ENCODE data around the gene MESD. TPM values are rescaled to one million over a fixed set of nuclear protein-coding genes. Genes with fewer than 3 reads are reported as not detected.

MESD gene
- total RNA-seq, 1 experiment from 2014 or later, result 21.2 TPM

DNA sequence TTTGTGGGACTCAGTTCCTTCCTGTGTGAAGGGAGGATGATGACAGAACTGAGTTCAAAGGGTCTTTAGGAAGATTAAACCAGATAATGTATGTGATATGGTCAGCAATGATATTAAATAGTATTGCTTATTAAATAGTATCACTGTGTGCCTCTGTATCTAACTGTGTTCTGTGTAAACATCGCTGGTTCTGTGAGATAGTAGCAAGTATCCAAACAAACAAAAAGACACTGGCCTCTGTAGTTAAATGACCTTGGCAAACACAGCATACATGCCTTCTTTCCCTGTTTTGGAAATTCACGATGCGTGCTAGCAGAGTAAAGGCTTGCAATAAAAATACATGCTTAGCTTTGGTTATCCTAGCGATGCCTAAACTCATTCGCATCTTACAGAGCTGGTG is 76.1 kb downstream of the MESD start:
- DNase-seq (no peak), ATAC-seq (no peak)
- H3F3A ChIP-seq (ENCODE audit: low read length, unreplicated experiment), result no peaks in the 10 kb centered on the region
- intact Hi-C loops (cut with micrococcal nuclease), result loop anchor here (10.0 kb wide), 1 partner anchor 61 kb away; no protein-coding TSS in a partner anchor
- no peaks in the 10 kb centered on the region for H3K9me2 ChIP-seq (replicated peaks; ENCODE audit: low read length)
- TF ChIP-seq, protein P1, sequence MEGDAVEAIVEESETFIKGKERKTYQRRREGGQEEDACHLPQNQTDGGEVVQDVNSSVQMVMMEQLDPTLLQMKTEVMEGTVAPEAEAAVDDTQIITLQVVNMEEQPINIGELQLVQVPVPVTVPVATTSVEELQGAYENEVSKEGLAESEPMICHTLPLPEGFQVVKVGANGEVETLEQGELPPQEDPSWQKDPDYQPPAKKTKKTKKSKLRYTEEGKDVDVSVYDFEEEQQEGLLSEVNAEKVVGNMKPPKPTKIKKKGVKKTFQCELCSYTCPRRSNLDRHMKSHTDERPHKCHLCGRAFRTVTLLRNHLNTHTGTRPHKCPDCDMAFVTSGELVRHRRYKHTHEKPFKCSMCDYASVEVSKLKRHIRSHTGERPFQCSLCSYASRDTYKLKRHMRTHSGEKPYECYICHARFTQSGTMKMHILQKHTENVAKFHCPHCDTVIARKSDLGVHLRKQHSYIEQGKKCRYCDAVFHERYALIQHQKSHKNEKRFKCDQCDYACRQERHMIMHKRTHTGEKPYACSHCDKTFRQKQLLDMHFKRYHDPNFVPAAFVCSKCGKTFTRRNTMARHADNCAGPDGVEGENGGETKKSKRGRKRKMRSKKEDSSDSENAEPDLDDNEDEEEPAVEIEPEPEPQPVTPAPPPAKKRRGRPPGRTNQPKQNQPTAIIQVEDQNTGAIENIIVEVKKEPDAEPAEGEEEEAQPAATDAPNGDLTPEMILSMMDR (conservative IDR thresholded peaks at IDR 0.05; ENCODE audit: low read depth, low read length), result no peak
- no peak for TF ChIP-seq EZH2 (IDR thresholded peaks at IDR 0.05; ENCODE audit: low read length, unreplicated experiment)
- TF ChIP-seq EZH2phosphoT487 (IDR thresholded peaks at IDR 0.05; ENCODE audit: borderline replicate concordance, low read length), result no peak
- no peaks in the 10 kb centered on the region for H3K79me2 ChIP-seq (ENCODE audit: low read length)
- ChIA-PET CTCF (no interaction called here), POLR2A (ENCODE audit: unreplicated experiment) (no interaction called here)
- no peak overlapping the region for H3K27ac ChIP-seq (ENCODE audit: low read length)
- H3K4me3 ChIP-seq (ENCODE audit: low read length), result no peak overlapping the region
- H3K27me3 ChIP-seq (ENCODE audit: low read length), result no peaks in the 10 kb centered on the region
- no peaks in the 10 kb centered on the region; the same call in 1 of the 2 replicates for H3K36me3 ChIP-seq (ENCODE audit: low read depth, low read length)
- peaks cover 18% of the 10 kb centered on the region for H3K4me1 ChIP-seq (ENCODE audit: insufficient read depth, low read length)
- H3K4me2 ChIP-seq (ENCODE audit: low read length), result no peak overlapping the region
- H3K9ac ChIP-seq (ENCODE audit: low read length), result no peak overlapping the region
- H3K9me3 ChIP-seq (ENCODE audit: low read length), result no peaks in the 10 kb centered on the region
- no peaks in the 10 kb centered on the region for H4K20me1 ChIP-seq (ENCODE audit: low read length)
- H2AFZ ChIP-seq (ENCODE audit: low read length), result no peak overlapping the region
- no TSS peak for BruUV-seq (replicated peaks)

DNA sequence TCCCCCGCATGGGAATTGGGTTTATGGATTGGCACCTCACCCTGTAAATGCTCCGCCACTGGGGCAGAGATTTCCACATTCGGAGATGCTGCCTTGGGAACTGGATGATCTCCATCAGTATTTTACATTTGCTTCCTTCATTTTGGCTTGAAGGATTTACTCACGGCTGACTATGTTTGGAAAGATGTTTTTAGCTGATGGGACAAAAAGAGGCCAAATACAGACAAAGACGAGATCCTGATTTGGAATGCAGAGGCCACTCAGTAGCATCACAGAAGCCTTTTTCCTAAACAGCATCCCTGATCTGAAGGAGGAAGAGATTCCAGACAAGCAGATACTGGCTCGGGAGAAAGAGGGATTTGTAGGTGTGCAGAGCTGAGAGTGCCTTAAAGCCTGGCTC is 76.9 kb downstream of the MESD start:
- POLR2A ChIA-PET (ENCODE audit: unreplicated experiment), result no interaction called here

DNA sequence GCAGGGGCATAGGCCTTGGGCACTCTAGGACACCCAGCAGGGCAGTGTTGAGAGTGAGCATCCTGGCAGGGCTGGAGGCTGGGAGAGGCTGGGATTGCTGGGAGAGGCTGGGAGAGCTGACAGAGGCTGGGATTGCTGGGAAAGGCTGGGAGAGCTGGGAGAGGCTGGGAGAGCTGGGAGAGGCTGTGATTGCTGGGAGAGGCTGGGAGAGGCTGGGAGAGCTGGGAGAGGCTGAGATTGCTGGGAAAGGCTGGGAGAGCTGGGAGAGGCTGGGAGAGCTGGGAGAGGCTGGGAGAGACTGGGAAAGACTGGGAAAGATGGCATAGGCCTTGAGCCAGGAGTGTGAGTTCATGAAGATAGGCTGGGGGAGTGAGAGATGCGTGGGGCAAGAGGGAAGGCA is 77.8 kb downstream of the MESD start:
- Histone ChIP-seq H3K9me2 (replicated peaks; ENCODE audit: low read length) (no peaks in the 10 kb centered on the region), H4K20me1 (ENCODE audit: low read length) (no peaks in the 10 kb centered on the region), H3K4me3 (ENCODE audit: low read length) (no peak overlapping the region), H3K4me1 (ENCODE audit: insufficient read depth, low read length) (peaks cover 19% of the 10 kb centered on the region), H3K9me3 (ENCODE audit: low read length) (no peaks in the 10 kb centered on the region), H3K79me2 (ENCODE audit: low read length) (no peaks in the 10 kb centered on the region), H3K27me3 (ENCODE audit: low read length) (no peaks in the 10 kb centered on the region), H3K27ac (ENCODE audit: low read length) (no peak overlapping the region), H3K36me3 (ENCODE audit: low read depth, low read length) (no peaks in the 10 kb centered on the region; the same call in 1 of the 2 replicates), H3K4me2 (ENCODE audit: low read length) (no peak overlapping the region), H3K9ac (ENCODE audit: low read length) (no peak overlapping the region), H3F3A (ENCODE audit: low read length, unreplicated experiment) (no peaks in the 10 kb centered on the region), H2AFZ (ENCODE audit: low read length) (no peak overlapping the region)
- ATAC-seq (no peak), DNase-seq (no peak)
- CTCF ChIA-PET, result no interaction called here
- intact Hi-C loops (cut with micrococcal nuclease), result loop anchor here (10.0 kb wide), 1 partner anchor 63 kb away; no protein-coding TSS in a partner anchor
- TF ChIP-seq EZH2phosphoT487 (IDR thresholded peaks at IDR 0.05; ENCODE audit: borderline replicate concordance, low read length) (no peak), EZH2 (IDR thresholded peaks at IDR 0.05; ENCODE audit: low read length, unreplicated experiment) (no peak)
- TF ChIP-seq, protein P1 (conservative IDR thresholded peaks at IDR 0.05; ENCODE audit: low read depth, low read length), result no peak
- no TSS peak for BruUV-seq (replicated peaks)
- POLR2A ChIA-PET (ENCODE audit: unreplicated experiment), result interaction anchor here (0.7 kb wide), 1 partner anchor 134 kb away, joined by 3 read pairs; no protein-coding TSS in a partner anchor

More for the DNA sequence above, 76.9 kb downstream of the MESD start:
- Histone ChIP-seq H3K9ac (ENCODE audit: low read length) (no peak overlapping the region), H3K4me2 (ENCODE audit: low read length) (no peak overlapping the region), H3K9me2 (replicated peaks; ENCODE audit: low read length) (no peaks in the 10 kb centered on the region), H3F3A (ENCODE audit: low read length, unreplicated experiment) (no peaks in the 10 kb centered on the region), H3K27me3 (ENCODE audit: low read length) (no peaks in the 10 kb centered on the region), H3K4me3 (ENCODE audit: low read length) (no peak overlapping the region), H3K9me3 (ENCODE audit: low read length) (no peaks in the 10 kb centered on the region), H3K27ac (ENCODE audit: low read length) (no peak overlapping the region), H3K4me1 (ENCODE audit: insufficient read depth, low read length) (peaks cover 18% of the 10 kb centered on the region), H4K20me1 (ENCODE audit: low read length) (no peaks in the 10 kb centered on the region), H3K79me2 (ENCODE audit: low read length) (no peaks in the 10 kb centered on the region), H2AFZ (ENCODE audit: low read length) (no peak overlapping the region), H3K36me3 (ENCODE audit: low read depth, low read length) (no peaks in the 10 kb centered on the region; the same call in 1 of the 2 replicates)
- BruUV-seq (replicated peaks), result no TSS peak
- DNase-seq, result no peak
- ATAC-seq, result no peak
- TF ChIP-seq, protein P1 (conservative IDR thresholded peaks at IDR 0.05; ENCODE audit: low read depth, low read length), result no peak
- no peak for TF ChIP-seq EZH2 (IDR thresholded peaks at IDR 0.05; ENCODE audit: low read length, unreplicated experiment)
- CTCF ChIA-PET, result no interaction called here
- intact Hi-C loops (cut with micrococcal nuclease), result loop anchor here (10.0 kb wide), 1 partner anchor 62 kb away; no protein-coding TSS in a partner anchor

All from PC-3 (cell line).